ENCODE measurements around the gene PRRC2B.

PRRC2B gene

DNA sequence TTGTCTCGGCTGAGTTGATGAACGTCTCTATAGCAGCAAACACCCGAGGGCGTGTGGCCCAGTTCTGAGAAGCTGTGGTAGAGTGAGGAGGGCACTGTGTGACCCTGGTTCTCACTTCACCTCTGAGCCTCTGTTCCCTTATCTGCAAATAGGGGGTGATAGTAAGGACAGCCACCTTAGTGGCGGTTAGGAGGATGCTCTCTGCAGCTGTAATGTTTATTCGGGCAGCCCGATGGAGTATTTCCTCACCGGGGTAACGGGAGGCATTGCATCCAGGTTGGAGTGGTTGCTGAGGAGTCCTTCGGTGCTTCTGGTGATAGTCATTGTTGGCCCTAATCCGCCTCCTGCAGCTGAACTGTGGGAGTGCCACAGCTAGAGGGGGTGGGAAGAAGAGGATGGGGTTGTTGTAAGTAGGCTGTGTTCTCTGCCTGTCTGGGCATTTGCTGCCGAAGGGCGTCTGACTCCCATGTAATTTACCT, 13.9 kb downstream of the PRRC2B start:
- DNase-seq (ENCODE audit: low read depth in 2 of 2, low spot score in 1 of 2), result no peak

DNA sequence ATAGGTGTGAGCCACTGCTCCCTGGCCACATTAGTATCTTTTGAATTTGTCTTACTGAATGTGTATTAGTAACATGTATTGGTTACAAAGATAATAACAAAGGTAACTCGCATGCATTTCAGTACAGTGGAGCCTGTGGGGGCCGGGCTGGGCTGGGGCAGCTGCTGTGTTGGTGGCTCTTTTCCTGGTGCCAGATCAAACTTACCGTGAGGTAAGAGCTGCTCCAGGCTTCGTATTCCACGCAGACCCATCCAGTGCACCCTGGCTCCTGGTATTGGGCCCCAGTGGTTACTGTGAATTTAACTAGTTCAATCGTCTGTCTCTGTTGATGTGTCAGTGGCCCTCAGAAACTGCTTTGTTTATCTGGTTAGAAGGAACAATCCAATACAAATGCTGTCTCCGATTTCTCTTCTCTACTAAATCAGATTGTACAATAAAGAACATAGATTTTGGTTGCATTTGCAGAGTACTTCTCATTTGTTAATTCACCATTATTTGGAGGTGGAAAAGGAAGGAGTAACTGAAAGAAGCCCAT, 15.6 kb downstream of the PRRC2B start:
- DNase-seq (ENCODE audit: low read depth in 2 of 2, low spot score in 1 of 2), result no peak

DNA sequence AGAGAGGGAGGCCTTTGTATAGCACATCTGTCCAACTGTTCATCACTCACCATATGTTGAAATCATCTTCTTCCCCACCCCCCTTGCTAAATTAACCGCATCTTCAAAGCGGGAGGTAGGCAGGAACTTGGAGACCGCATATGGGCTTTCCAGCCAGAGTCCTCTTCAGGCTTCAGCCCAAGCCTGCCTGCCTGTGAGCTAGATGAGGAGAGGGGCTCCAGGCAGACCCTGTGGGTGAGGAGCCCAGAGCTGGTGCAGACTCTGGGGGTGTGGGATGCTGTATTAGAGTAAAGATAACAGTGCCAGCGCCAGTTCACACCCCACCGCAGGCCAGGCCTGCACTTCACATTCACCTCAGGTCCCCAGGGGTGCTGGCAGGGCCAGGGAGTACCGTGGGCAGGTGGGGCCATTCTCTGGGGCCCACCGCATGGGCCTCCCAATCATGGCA, 16.2 kb downstream of the PRRC2B start:
- DNase-seq (ENCODE audit: low read depth in 2 of 2, low spot score in 1 of 2), result no peak

DNA sequence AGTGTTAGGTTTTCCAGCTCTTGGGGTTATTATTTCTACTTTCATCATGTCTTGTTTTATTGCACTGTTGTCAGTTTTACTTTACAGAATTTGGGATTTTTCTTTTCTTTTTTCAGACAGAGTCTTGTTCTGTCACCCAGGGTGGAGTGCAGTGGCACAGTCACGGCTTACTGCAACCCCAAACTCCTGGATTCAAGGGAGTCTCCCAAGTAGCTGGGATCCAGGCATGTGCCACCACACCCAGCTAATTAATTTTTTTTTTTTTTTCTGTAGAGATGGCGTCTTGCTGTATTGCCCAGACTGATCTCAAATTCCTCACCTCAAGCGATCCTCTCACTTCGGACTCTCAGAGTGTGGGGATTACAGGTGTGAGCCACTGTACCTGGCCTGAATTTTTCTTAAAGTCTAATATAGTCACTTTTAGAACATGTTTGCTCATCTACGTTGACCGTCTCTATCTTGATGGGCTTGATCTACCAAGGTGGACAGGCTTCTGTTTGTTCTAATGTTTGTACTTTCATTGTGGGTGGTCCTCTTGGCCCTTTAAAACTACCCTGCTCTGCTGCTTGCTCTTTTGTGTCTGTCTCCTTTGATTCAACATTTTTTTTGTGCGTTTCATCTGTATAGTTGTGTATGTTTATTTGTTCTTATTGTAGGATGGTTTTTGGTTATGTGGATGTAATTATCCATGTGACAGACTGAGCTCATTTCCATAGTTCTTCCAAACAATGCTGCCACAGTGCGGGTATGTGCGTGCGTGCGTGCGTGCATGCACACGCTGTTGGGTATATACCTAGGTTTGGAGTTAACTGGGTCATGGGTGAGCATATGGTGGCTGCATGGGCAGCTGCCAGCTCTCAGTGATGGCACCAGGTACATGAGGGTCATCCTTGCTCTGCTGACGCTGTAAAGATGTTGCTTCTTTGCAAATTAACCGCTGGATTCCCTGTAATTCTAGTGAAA, 18.1 kb downstream of the PRRC2B start:
- no peak for DNase-seq (ENCODE audit: low read depth in 2 of 2, low spot score in 1 of 2)

DNA sequence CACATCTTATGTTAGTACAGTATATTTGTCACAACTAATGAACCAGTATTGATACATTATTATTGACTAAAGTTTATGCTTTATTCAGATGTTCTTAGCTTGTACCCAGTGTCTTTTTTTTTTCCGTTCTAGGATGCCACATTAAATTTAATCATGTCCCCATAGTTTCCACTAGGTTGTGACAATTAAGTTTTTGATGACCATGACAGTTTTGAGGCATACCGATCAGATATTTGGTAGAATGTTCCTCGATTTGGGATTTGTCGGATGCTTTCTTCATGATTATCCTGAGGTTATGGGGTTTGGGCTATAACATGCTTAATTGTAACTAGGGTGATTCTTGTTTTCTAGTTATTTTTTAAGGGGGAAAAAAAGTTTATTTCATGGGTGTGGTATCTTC, 22.6 kb downstream of the PRRC2B start:
- DNase-seq (ENCODE audit: low read depth in 2 of 2, low spot score in 1 of 2), result no peak

DNA sequence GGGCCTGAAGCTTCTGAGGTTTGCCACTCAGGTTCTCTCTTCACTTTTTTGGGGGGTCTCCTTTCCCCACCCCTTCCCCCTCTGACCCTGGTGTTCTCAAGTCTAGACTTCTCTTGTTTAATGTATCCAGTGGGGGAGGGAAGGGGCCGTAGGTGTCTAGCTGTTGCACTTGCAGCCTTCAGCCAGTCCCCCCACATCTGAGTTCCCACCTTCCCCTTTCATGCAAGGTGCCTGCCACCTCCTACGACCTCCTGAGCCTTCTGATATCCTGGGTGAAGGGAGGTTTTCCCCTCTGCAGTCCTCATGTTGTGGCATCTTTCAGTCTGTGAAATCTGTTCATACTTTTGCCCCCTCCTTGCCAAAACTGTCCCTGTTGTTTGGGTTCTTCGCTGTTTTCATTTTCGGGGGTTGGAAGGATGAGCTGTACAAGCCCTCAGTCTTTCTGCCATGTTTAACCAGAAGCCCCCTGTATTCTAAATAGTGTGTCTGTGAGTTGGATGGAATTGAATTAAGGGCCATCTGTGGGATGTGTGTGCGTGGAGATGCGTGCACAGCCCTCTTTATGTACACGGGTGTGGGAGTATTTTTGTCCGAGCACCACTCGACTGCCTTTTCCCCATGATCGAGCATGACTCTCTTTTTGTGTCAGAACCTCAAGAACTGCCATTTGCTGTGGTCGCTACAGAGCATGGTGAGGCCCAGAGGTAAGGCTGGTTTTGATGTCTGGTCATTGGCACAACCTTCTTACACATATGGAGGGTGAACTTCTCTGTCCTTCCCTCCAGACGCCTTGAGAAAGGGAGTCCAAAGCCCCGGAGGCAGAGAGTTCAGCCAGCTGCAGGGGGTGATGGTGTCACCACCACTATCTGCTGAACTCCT, 23.6 kb downstream of the PRRC2B start:
- no peak for DNase-seq (ENCODE audit: low read depth in 2 of 2, low spot score in 1 of 2)

DNA sequence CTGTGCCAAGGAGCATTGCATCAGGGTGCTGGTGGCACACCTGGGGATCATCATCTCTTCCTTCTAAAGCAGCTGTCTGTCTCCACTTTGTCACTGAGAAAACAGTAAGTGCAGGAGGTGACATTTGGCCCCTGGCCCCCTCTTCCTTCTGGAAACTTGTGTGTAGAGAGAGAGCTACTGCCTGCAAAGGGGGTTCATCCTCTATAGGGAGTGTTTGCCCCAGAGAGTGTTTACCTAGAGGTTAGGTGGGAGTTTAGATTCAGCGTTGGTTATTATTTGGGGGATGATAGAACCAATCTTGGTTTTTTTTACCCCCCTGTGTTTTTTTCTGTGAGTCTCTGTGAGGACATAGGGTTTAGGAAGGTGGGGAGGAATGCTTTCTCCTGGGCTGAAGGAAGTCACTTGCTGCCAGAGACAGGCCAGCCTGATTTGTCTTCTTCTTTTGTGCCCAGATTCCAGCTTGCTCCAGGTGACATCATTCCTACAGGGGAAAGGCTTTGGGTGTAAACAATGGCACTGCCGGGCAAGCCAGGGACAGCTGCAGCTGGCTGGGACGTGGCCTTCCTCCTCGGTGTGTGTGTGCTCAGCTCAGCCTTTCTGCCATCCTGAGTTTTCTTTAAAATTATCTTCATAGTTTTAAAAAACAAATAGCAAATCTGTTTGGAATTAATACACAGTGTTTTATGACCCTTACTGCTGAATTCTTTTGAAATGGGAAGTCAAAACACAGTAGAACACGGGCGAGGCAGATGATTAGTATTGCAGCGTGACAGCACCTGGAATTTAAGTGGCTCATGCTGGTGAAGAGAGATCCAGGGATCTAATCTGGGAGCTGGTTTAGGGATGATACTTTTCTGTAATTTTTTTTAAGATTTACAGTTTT, 24.5 kb downstream of the PRRC2B start:
- DNase-seq (ENCODE audit: low read depth in 2 of 2, low spot score in 1 of 2), result no peak

DNA sequence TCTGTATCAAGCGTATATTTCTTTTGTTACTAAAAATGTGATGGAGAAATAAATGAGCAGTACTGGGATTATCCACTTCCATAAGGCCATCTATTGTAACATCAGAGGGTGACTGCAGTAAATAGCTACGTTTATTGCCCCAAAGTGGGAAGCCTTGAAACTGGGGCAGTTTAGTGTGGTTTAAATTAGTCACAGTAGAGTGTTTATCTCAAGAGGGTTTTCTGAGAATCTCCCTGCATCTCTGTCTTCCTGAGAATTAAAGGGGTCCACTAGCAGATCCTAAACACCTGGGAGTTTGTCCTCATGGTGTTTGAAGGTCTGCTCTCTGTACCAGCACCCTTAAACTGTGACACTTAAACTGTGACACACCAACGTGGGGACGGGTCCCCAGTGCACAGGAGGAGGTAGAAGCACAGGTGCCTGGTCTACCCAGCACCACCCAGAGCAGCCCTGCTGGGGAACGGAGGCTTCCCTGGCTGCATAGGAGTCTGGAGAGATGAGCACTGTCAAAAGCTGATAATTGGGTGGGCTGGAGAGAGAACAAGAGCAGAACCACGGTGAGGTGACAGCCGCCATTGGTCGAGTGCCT, 25.2 kb downstream of the PRRC2B start:
- DNase-seq (ENCODE audit: low read depth in 2 of 2, low spot score in 1 of 2), result no peak

DNA sequence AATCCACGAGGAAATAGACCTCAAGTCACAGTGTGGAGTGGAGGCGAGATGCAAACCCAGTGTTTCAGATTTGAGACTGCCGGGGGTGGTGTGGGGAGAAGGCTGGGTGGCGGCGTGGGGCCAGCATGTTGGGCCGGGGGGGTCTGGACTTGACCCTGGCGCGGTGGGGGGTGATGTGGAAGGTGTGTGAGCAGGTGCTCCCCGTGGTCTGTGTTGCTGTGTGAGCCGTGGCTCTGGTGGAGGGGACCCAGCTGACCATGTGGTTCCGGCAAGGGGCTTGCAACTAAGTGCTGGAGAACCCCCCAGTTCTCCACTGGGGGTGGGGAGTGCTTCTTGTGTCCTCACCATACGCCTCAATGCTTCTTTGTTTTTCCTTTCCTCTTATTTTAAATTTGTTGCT, 25.8 kb downstream of the PRRC2B start:
- DNase-seq (ENCODE audit: low read depth in 2 of 2, low spot score in 1 of 2), result no peak

DNA sequence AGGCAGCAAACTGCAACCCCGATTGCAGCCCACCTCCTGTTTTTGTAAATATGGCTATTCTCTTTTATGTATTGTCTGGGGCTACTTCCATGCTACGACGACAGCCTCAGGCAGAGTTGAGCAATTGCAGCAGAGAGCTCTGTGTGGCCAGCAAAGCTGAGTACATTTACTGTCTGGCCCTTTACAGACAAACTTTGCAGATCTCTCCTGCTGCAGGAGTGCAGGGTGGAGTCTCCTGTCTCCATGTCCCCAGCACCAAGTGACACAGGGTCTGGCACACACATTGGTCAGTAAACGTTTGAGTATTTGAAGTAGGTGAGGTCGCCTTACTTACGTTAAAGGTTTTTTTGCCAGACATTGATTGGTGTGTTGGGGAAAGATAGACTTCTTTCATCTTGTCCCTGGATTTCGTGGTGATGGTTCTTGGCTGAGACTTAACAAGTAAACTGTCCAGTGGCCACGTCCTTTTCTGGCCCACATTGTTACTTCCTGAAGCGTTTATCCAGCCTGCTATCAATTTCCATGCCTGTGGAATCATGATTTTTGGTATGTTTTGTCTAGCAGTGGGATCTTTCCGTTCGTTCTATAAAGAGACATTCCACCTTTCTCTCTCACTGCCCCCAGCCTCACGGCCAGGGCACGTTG, 27.2 kb downstream of the PRRC2B start:
- DNase-seq (ENCODE audit: low read depth in 2 of 2, low spot score in 1 of 2), result no peak

DNA sequence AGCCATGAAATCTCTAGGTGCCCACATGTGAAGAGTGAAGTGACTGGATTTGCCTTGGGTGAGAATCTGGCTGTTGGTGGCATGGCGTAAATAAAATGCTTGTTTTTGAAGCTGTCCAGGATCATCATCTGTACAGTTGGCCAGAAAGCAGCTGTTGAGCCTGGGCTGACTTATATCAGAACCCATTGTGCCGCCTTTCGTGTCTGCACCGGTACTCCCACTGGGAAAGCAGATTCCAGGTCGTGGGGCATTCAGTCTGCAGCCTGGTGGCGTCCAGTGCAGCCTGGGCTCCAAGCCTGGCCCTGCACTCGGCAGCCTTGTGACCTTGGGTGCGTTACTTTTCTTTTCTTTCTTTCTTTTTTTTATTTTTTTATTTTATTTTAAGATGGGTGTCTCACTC, 27.8 kb downstream of the PRRC2B start:
- no peak for DNase-seq (ENCODE audit: low read depth in 2 of 2, low spot score in 1 of 2)

DNA sequence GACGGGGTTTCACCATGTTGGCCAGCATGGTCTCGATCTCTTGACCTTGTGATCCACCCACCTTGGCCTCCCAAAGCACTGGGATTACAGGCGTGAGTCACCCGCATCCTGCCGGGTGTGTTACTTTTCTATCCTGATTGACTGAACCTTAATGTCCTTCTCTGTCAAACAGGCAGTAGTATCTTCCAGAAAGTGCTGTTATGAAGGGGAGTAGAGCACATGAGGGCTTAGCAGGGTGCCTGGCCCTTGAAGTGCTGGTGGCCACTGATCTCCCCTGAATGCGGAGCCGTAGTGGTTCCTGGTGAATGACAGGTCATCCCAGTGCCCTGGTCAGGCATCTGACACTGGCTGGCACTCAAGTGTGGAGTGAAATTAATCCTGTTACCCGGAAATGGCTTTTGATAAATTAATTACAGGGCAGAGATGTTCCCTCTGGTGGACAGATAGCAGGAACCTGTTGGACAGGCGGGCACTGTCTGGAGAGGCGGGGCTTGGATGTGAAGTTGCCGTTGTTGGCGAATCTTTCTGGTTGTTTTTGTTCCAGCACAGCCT, 28.4 kb downstream of the PRRC2B start:
- no peak for DNase-seq (ENCODE audit: low read depth in 2 of 2, low spot score in 1 of 2)

DNA sequence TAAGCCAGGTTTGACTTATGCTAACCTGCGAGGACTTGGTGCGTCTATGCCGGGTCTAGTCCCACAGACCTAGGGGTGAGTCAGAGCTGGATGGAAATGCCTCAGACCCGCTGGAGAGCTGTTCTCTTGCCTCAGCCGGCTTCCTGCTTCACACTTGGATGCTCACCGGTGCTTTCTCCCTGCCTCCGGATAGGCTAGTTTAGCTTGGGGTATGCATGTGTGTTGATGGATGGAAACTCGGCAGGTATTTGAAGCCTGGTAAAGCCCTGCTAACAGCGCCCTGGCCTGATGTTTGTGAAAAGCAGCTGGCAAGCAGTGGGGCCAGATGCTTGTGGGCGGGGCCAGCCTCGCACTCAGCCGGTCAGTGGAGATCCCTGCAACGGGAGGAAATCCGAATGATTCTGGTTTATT, 29.3 kb downstream of the PRRC2B start:
- no peak for DNase-seq (ENCODE audit: low read depth in 2 of 2, low spot score in 1 of 2)

DNA sequence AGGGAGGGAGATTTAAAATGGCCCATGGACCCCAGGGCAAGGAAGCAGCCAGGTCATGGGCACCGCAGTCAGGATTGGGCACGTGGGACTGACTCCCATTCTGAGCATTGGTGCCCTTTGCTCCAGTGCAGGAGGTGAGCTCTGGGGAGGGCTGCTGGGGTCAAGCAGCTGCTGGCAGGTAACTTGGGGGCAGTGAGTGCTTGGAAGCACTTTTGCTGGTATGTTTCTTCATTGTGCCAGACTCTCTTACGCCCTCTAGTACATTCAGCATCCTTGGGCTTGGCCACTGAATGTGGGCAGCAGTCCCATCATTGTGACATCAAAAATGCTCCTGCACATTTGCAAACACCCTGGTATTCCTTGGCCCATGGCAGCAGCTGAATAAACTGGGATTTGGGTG, 32.7 kb downstream of the PRRC2B start:
- no peak for DNase-seq (ENCODE audit: low read depth in 2 of 2, low spot score in 1 of 2)

DNA sequence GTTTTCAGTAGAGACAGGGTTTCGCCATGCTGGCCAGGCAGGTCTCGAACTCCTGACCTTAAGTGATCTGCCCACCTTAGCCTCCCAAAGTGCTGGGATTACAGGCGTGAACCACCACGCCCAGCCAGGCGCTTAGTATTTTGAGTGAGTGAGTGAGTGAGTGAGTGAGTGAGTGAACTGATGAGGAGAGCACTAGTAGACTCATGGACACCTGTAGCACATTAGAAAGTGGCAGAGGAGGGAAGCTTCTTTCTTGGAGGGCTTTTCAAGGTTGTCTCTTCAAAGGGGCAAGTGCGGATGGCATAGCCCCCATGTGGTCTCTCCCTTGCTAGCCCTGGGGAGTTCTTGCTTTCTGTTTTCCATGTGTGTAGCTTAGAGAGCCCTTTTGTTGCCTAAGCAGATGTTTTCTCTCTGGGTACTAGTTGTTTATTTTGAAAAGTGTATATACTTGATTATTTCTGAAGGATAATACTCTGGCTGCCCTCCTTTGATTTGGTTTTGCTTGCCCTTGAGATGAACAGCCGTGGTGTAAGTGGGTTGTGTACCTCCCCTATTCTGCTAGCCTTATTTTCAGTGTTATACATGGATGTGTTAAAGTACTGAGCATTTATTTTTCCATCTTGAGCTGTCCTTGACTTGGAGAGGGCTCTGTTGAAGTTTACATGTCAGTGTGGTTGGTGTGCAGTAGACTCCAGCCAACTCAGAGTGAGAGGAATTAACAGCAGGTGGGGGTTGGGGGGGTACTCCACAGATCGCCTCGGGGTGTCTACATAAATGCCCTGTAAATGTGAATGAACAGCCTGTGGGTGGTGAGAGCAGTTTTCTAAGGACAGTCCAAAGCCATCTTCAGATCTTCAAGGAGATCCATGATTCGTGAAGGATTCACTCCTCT, 35.5 kb downstream of the PRRC2B start:
- DNase-seq (ENCODE audit: low read depth in 2 of 2, low spot score in 1 of 2), result no peak

DNA sequence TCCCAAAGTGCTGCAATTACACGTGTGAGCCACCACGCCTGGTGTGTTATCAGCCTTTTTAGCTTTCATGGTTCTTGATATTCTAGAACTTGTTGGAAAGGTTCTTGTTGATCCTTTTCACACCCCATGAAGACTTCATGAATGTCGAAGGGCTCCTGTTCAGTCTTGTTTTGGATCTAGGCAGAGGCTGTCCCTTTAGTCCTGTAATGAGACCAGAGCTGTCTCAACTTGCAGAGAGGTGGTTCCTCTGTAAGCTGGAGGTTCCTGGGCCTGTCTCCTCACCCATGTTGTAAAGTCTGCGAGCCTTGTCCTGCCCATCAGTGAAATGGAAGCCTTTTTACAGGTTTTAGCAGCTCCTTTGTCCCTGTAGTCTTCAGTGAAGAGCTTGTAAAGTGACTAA, 38.2 kb downstream of the PRRC2B start:
- DNase-seq (ENCODE audit: low read depth in 2 of 2, low spot score in 1 of 2), result no peak

DNA sequence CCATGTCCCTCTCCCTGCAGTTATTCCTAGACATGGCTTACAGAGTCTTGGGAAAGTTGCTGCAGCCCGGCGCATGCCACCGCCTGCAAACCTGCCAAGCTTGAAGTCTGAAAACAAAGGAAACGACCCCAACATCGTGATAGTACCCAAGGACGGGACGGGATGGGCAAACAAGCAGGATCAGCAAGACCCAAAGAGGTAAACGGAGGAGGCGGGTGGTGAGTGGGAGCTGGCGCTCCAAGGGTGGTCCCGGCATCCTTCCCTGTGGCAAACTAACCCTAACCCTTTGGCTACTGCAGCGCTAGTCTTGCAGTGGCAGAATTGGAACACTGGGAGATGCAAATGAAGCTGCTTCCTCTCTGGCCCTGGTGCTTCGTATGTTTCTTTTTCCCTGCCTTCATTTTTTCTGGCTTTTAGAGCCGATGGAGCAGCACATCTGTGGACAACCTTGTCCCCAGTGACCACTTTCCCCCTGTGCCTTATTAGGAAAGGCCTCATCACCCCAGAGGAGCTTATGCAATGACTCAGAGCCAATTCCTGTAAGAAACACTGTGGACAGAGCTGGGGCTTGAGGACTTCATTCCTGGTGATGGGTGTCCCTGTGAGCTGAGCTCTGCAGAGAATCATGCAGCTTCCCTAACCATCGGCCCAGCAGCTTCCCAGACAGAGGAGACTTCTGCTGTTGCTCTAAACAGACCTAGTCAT, 38.9 kb downstream of the PRRC2B start:
- DNase-seq (ENCODE audit: low read depth in 2 of 2, low spot score in 1 of 2), result no peak

Data from stimulated activated CD8-positive, alpha-beta memory T cell treated with anti-CD3 and anti-CD28 coated beads, Interleukin-4, amount 100 ng/mL, for 4 hours (primary cell).